Kasumi-1 (cell line): ENCODE results near the gene ABI3.

Experiments used
- DNase-seq, 2 experiments: peaks; one replicate each; lab custom pipeline; 2025; lab: John Stamatoyannopoulos, UW

ABI3 gene

DNA sequence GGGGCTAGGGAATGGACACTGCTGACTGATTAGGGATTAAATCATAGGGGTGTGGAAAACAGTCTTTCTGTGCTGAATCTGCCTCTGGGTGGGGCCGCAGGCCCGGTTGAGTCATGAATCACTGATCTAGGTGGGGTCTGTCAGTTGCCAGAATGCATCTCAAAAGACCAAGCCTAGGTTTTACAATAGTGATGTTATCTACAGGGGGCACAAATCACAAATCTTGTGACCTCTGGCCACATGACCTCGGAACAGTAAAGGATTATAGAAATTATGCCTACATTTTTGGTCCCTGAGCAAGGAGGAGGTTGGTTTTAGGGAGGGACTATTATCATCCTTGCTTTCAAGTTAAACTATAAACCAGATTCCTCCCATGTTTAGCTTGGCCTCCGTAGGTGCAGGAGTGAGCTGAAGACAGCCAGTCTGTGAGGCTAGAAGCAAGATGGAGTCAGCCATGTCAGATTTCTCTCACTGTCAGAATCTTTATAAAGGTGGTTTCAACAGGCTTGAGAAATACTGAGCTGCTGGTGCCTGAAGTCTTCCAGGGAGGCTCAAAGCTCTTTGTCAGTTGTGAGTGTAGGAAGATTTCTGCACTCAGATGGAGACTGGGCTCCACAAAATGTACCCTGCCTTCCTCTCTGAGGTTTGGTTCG, 13.0 kb upstream of the ABI3 start:
- DNase-seq = no peak

DNA sequence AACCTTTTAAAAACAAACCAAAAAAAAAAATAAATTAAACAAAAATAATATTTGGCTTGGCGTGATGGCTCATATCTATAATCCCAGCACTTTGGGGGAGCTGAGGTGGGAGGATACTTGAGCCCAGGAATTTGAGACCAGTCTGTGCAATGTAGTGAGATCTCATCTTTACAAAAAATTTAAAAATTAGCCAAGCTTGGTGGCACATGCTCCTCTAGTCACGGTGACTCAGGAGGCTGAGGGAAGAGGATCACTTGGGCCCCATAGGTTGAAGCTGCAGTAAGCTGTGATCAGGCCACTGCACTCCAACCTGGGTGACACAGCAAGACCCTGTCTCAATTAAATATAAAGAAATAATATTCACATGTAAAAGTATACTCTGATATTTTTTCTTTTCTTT, 12.3 kb upstream of the ABI3 start:
- no peak for DNase-seq

DNA sequence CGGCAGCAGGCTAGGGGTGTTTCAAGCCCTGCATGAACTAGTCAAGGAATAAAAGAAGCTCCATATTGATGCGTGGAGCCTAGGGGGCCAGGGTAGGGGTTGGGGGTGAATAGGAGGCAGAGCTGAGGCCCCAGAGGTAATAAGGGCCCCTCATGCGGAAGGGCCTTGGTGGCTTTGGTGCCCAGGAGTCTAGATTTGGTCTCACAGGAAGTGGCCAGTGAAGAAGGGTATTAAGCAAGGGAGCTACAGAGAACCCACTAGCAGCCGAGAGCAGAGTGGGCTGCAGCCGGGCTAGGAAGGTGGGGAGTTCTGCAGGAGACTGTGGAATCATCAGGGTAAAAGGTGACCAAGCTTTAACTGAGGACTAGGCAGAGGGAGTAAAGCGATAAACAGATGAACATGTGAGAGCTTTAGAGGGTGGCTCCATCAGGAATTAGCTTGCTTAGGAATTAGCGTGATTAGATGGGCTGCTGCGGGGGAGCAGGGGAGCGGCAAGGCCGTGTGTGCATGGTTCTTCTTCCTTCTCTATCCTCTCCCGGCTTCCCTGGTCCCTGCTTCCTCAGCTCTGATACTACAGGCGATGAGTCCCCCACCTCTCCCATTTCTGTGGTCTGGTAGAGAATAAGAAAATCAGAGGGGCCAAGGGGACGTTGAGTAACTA, 10.0 kb upstream of the ABI3 start:
- DNase-seq = no peak

DNA sequence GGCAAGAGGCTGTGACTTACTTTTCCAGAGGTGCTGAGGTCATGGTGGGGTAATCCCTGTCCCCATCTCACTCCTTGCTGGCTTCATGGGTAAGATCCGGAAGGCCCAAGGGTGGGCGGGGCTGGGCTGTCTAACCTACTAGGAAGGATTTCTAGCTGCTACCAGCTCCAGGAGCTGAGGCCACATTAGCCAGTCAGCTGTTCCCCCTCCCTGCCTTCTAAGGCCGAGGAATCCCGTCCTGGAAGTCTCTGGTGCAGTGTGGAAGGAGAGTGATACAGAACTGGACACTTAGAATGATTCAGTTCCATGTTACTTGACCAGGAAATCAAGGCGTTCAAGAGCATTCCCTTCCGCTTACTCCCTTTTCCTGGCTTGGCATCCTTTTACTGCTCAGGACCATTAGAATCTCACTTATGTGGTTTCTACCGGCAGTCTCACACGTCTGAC, 9.0 kb upstream of the ABI3 start:
- no peak for DNase-seq

DNA sequence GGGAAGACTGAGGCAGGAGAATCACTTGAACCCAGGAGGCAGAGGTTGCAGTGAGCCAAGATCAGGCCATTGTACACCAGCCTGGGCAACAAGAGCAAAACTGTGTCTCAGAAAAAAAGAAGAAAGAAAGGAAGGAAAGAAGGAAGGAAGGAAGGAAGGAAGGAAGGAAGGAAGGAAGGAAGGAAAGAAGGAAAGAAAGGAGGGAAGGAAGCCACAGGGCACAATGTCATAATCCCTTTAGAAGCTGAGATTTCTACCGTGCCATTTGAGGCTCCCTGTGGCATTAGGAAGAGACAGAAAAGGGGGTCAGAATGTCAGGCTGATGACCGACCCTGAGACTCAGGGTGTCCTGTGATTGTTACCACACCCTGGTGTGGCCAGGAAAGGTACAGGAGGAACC, 6.7 kb upstream of the ABI3 start:
- no peak for DNase-seq

GRCh38 chr17:49204516-49204915, 6.0 kb upstream of the ABI3 start:
- DNase-seq = no peak

DNA sequence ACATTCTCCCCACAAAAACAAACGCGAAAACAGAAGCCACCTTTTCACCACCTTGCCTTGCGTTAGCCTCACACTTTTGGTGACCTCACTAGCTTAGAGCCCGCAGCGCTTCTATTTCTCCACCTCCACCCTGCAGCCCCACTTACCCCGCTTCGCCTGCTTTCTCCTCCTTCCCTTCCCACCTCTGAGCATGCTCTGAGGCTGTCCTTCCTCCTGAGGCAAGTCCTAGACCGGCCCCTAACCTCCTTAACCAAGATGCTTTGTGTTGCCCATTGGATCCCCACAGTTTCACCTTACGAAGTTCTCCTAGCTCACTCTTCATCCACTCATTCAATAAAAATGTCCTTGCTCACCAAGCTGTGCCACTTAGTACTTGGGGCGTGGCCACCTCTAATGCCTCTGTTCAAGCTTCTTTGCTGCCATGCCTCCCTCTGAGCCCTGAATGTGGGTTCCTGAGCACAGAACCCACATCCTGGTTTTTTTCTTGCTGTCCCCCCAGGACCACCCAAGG, 1.4 kb upstream of the ABI3 start:
- DNase-seq = no peak

DNA sequence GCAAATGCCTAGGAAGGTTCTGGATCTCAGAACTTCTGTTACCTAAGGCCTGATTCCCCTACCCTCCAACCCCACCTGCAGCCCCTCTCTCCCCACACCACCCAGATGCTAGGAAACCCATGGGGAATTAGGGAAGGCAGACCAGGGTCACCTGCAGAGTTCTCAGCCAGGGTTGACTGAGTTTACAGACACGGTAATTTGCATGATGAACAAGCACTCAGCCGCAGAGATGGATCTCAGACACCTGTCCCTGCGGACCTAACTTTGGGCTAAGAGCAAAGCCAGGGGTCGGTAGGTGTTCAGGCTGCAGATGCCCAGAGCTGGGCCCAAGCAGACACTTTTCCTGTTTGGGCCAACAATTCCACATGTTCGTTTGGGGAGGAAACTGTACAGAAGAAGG, 2.9 kb downstream of the ABI3 start:
- DNase-seq = no peak

DNA sequence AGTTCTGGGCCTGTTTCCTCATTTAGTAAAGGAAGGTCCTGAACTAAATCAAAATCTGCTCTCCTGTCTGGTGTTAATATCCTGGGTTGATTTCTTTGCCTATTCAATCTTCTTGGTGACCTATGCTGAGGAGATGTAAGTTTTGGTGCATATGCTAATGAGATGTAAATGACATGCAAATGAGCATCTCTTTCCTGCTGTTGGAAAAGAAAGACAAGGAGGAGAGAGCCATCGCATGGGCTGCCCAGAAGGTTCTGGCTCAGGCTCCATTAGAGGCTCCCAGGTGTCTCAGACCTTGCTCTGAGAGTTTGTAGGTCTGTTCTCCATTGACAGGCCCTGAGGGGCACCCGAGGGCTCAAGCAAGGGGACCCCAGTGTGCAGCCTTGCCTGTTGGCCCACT, 3.3 kb downstream of the ABI3 start:
- DNase-seq = no peak

GRCh38 chr17:49214676-49215360, 4.3 kb downstream of the ABI3 start:
- no peak for DNase-seq

DNA sequence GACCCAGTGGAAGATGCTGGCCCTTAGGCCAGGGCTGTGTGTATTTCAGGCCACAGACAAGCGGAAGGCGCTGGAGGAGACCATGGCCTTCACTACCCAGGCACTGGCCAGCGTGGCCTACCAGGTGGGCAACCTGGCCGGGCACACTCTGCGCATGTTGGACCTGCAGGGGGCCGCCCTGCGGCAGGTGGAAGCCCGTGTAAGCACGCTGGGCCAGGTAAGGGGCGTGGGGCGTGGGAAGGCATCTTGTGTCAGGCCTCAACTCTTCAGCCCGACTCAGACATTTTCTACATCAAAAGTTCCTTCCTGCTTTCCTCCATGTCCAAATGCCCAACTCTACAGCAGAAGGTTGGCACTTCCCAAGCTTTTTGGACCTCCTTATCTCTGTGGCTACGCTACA, 6.0 kb downstream of the ABI3 start:
- DNase-seq = no peak

- peak; percentile 60 to 67 for DNase-seq
Observed at GRCh38 chr17:49216953-49217650, 6.6 kb downstream of the ABI3 start.

DNA sequence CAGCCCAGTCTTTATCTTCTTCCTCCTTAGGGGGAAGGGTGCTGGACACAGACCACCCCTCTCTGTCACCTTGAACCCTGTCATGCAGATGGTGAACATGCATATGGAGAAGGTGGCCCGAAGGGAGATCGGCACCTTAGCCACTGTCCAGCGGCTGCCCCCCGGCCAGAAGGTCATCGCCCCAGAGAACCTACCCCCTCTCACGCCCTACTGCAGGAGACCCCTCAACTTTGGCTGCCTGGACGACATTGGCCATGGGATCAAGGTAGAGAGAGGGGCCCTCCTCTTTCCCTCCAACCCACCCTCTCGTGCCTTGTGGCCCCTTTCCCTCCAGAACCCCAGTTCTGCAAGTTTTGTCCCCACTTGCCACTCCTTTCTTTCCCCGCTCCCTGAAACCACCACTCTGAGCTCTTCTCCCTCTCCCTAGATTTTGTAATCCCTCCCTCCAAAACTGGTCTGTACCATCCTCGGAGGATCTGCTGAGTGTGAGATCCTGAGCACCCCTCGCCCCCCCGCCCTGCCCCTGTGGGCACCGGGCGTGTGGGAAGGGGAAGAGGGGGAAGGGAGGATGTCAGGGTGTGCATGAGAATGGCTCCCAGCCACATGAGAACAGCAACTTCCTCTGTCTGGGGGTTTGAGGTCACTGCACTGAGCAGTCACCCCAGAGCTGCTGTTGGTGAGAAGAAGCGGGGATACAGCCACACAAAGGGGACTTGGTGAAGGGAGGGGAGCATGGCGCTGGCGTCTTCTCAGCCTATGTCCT, 7.3 kb downstream of the ABI3 start:
- DNase-seq = peak; percentile 86 to 91

DNA sequence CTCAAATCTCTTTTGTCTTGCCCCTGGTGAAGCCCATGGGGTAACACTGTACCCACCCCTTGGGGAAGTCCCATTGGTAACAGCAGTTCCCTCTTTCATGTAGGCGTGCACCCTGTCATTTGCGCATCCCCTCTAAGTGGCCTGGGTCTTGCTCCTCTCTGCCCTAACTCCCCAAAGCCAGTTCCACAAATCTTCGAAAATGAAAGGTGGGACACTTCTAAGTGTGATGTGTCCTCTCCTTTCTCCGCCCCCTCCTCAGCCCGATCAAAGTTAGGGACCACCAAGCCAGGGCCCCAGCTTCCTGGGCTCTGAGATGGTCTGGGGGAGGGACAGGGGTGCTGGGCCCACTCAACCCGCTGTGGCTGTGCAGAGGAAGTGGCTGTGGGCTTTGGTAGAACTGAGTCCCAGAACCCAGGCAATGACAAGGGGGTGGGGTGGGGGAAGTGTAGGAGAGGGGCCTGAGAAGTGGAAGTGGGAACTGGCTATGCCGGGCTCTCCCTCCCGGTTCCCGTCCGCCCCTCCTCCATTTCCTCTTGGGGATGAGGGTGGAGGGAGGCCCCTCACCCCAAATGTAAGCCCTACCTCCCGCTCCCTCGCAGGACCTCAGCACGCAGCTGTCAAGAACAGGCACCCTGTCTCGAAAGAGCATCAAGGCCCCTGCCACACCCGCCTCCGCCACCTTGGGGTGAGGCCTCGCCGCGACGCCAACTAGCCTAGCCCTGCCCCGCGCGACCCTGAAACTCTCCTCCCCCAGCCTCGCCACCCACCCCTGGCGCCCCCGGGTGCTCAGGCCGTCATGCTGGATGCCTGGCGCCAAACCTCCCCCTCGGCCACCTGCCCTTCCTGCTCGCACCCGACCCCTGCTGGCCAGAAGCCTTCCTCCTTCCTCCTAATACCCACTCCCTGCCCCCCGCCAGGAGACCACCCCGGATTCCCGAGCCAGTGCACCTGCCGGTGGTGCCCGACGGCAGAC, 8.7 kb downstream of the ABI3 start:
- peak; percentile 47 to 69 for DNase-seq

DNA sequence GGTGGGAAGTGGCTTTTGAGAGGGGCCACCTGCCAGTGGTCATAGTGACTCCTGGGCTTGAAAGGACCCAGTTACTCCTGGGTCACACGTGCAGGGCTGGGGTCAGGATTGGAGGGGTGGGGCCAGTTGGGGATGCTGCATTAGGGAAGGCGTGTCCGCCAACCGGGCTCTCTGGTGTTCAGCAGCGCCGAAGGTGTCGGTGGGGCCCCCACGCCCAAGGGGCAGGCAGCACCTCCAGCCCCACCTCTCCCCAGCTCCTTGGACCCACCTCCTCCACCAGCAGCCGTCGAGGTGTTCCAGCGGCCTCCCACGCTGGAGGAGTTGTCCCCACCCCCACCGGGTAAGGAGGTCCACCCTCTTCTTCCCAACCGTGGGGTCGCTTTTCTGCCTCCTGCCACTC, 9.5 kb downstream of the ABI3 start:
- no peak for DNase-seq

DNA sequence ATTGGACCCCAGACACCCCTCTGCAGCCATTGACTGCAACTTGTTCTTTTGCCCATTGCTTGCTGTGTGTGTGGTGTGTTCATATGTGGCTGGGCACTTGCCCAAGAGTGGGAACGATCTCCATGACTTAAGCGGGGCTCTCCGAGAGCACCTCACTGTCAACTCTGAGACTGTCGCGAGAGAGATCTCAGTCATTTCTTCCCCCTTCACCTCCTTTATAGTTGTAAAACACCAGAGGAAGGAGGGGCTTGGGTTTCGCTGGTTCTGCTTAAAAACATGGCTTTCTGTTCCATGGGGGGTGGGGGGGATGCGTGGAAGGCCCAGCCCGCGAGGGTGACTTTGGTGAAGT, 12.6 kb downstream of the ABI3 start:
- DNase-seq = no peak

DNA sequence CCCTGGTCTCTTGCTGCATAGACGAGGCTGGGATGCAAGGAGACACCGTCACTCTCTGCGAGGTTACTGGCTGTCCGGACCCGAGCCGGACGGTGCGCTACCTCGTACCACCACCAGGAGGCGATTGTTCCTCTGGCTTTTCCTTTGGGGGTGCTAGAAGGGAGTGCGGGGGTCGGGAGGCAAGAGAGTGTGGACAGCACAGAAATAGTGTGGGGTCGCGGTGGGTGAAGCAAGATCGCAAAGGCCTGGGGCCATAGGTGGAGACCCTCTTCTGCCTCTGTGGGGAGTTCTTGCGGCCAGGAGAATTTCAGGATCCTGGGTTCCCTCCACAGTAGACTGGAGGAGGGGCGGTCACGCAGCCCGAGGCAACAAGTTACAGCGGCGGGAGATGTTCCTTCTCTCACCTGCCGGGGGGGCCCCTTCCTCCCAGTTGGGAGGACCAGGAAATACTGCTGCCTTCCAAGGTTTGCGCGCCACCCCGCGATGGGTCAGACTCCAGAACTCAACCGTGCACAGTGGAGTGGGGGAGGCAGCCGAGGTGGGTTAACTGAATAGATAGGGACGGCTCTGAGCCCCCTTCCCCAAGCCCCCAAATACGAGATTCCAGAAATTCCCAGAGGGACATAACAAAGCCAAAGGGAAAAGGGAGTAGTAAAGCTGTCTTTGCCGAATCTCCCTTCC, 13.2 kb downstream of the ABI3 start:
- peak; percentile 40 to 55 for DNase-seq

GRCh38 chr17:49224198-49224996, 13.9 kb downstream of the ABI3 start:
- DNase-seq = no peak

- DNase-seq = no peak
Observed at GRCh38 chr17:49224997-49225337, 14.5 kb downstream of the ABI3 start.
